B cell (primary cell): ENCODE measurements around the gene STK24.

Experiments used
- CTCF ChIP-seq: fragments of 200-600 bp; IDR thresholded peaks from one replicate; pipeline ENCODE4 v1.8.0; 2022; ENCODE audit warnings: antibody characterized with exemption, mild to moderate bottlenecking
- EZH2 ChIP-seq: IDR thresholded peaks from 2 replicates; pipeline ENCODE4 v1.6.1; 2012; ENCODE audit warnings: borderline replicate concordance, low read depth, mild to moderate bottlenecking, moderate library complexity, low read length; ENCODE audit not compliant: insufficient read depth, poor library complexity, severe bottlenecking

GRCh38 chr13:98397861-98398260, 179.0 kb downstream of the STK24 start:
- no peak for TF ChIP-seq CTCF
- TF ChIP-seq EZH2: no peak
